Middle frontal gyrus (tissue), 1 donor: ENCODE data around the gene ADCK1.
"Not testable (repeated sequence)": the region's sequence is repeated elsewhere in the genome, so short reads cannot be mapped to it uniquely, and the experiment has no call there.

Experiments used
- DNase-seq: peaks from one replicate; pipeline ENCODE4 v3.0.0-alpha.2; 2015; ENCODE audit warnings: low spot score; ENCODE audit errors: extremely low spot score

Gene ADCK1

GRCh38 chr14:77809011-77809410, 9.1 kb downstream of the ADCK1 start:
- DNase-seq: no peak

- no peak for DNase-seq
These were observed 12.1 kb downstream of the ADCK1 start for GRCh38 chr14:77812028-77812427.

- not testable (repeated sequence) for DNase-seq
These were observed 12.8 kb downstream of the ADCK1 start for GRCh38 chr14:77812682-77813081.

- DNase-seq: no peak
These were observed 22.4 kb downstream of the ADCK1 start for GRCh38 chr14:77822307-77822706.

- DNase-seq: no peak
These were observed 22.8 kb downstream of the ADCK1 start for GRCh38 chr14:77822741-77823140.

- no peak for DNase-seq
These were observed 23.5 kb downstream of the ADCK1 start for GRCh38 chr14:77823378-77823777.

- no peak for DNase-seq
These were observed 26.1 kb downstream of the ADCK1 start for GRCh38 chr14:77825895-77826519.

- no peak for DNase-seq
These were observed 30.8 kb downstream of the ADCK1 start for GRCh38 chr14:77830692-77831091.

GRCh38 chr14:77832297-77832696, 32.4 kb downstream of the ADCK1 start:
- no peak for DNase-seq

GRCh38 chr14:77837926-77838325, 38.0 kb downstream of the ADCK1 start:
- DNase-seq: no peak

GRCh38 chr14:77838831-77839511, 39.1 kb downstream of the ADCK1 start:
- no peak for DNase-seq

- DNase-seq: no peak
These were observed 43.3 kb downstream of the ADCK1 start for GRCh38 chr14:77843195-77843594.

- DNase-seq: no peak
These were observed 43.7 kb downstream of the ADCK1 start for GRCh38 chr14:77843651-77844050.

GRCh38 chr14:77844802-77845201, 44.9 kb downstream of the ADCK1 start:
- DNase-seq: no peak

GRCh38 chr14:77848031-77848430, 48.1 kb downstream of the ADCK1 start:
- DNase-seq: no peak

GRCh38 chr14:77849711-77850110, 49.8 kb downstream of the ADCK1 start:
- no peak for DNase-seq

GRCh38 chr14:77853919-77854318, 54.0 kb downstream of the ADCK1 start:
- no peak for DNase-seq

GRCh38 chr14:77856941-77857340, 57.0 kb downstream of the ADCK1 start:
- no peak for DNase-seq

GRCh38 chr14:77859934-77860570, 60.1 kb downstream of the ADCK1 start:
- no peak for DNase-seq

GRCh38 chr14:77861201-77861600, 61.3 kb downstream of the ADCK1 start:
- DNase-seq: no peak

GRCh38 chr14:77862154-77862786, 62.4 kb downstream of the ADCK1 start:
- peak; percentile 35 for DNase-seq

GRCh38 chr14:77864085-77864484, 64.2 kb downstream of the ADCK1 start:
- no peak for DNase-seq
